ENCODE results near the gene SECISBP2.

DNA sequence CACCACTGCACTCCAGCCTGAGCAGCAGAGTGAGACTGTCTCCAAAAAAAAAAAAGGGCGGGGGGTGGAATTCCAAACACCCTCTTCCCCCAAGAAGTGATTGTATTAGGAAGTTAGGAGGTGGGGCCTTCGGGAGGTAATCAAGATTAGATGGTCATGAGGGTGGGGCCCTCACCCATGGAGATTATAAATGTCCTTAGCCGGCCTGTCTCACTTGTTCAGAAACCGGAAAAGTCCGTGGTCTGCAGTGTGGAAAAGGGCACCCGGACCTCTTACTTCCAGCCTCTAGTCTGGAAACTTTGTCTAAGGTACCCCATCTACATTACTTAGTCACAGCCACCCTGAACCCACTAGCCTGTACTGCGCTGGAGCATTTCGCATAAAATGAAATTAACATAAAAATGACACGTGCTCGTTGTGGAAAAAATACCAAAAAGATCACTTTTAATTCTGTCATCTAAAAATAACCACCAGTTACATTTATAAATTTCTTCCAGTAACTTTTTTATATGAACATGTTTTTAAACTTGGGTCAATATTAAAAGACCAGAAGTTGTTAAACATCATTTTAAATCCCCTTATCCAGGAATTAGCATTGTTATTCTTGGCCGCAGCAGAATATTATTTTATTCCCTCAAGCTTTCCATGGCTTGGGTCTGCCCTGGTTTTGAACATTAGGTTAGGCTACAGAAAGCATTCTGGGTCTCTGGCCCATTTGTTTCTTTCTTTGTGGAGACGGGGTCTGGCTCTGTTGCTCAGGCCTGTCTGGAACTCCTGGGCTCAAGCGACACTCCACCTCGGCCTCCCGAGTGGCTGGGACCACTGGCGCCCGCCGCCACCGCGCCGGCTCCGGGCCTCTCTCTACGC, 8.5 kb upstream of the SECISBP2 start:
- TF ChIP-seq, protein P1, sequence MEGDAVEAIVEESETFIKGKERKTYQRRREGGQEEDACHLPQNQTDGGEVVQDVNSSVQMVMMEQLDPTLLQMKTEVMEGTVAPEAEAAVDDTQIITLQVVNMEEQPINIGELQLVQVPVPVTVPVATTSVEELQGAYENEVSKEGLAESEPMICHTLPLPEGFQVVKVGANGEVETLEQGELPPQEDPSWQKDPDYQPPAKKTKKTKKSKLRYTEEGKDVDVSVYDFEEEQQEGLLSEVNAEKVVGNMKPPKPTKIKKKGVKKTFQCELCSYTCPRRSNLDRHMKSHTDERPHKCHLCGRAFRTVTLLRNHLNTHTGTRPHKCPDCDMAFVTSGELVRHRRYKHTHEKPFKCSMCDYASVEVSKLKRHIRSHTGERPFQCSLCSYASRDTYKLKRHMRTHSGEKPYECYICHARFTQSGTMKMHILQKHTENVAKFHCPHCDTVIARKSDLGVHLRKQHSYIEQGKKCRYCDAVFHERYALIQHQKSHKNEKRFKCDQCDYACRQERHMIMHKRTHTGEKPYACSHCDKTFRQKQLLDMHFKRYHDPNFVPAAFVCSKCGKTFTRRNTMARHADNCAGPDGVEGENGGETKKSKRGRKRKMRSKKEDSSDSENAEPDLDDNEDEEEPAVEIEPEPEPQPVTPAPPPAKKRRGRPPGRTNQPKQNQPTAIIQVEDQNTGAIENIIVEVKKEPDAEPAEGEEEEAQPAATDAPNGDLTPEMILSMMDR (IDR thresholded peaks at IDR 0.05; ENCODE audit: insufficient read depth, low read length, poor library complexity, severe bottlenecking): no peak
- TF ChIP-seq EZH2phosphoT487 (conservative IDR thresholded peaks at IDR 0.05; ENCODE audit: low read length): no peak

Measured in SU-DHL-6 (cell line).